ENCODE data around the gene NXPH3. TPM values are rescaled to one million over a fixed set of nuclear protein-coding genes. Genes with fewer than 3 reads are reported as not detected.

NXPH3 gene
- total and polyA plus RNA-seq, 2 donors (not counting 3 experiments of a cell fraction or from before 2014, with no cell fraction given), result 1.7 to 2.0 TPM

- Histone ChIP-seq H2AFZ (ENCODE audit: low read depth, low read length) (peak overlapping the region; percentile 98), H3K4me2 (ENCODE audit: insufficient read depth, low read length) (peak overlapping the region; percentile 70), H3K4me1 (ENCODE audit: control insufficient read depth, extremely low read depth, insufficient read depth, low read length) (peaks cover 13% of the 10 kb centered on the region), H3K9me3 (replicated peaks; ENCODE audit: control insufficient read depth, insufficient read depth, low read length) (no peaks in the 10 kb centered on the region), H3K27ac (ENCODE audit: insufficient read depth, low read depth, low read length) (no peak overlapping the region), H3K9ac (replicated peaks; ENCODE audit: extremely low read depth, insufficient read depth, low read length) (no peak overlapping the region), H3K9me1 (replicated peaks; ENCODE audit: control insufficient read depth, extremely low read depth, insufficient read depth, low read length) (no peaks in the 10 kb centered on the region), H3K4me3 (replicated peaks in 1 of 3; ENCODE audit: insufficient read depth in 1 of 3, low read depth in 1 of 3, low read length in 3 of 3) (peak overlapping the region; percentile 58 to 70 (median 62)), H4K20me1 (replicated peaks; ENCODE audit: control insufficient read depth, extremely low read depth, insufficient read depth, low read length) (no peaks in the 10 kb centered on the region), H3K36me3 (ENCODE audit: control insufficient read depth in 2 of 2, extremely low read depth in 1 of 2, insufficient read depth in 2 of 2, low read length in 2 of 2) (no peaks in the 10 kb centered on the region), H3K27me3 (ENCODE audit: control insufficient read depth in 2 of 2, insufficient read depth in 2 of 2, low read length in 2 of 2) (peaks cover 0 to 7% of the 10 kb centered on the region in 2 experiments), H3K79me2 (ENCODE audit: control insufficient read depth, insufficient read depth, low read length) (no peaks in the 10 kb centered on the region)
- intact Hi-C loops (cut with micrococcal nuclease), result no loop called here
- FAIRE-seq (no peak), DNase-seq (ENCODE audit: low read depth, low spot score) (no peak)
- POLR2A ChIA-PET, result no interaction called here
- dilution Hi-C loops (cut with MboI; ENCODE audit: extremely low pct_ligation_motif_present, low sequenced_read_pairs), result no loop called here
- TF ChIP-seq POLR2AphosphoS5 (IDR thresholded peaks at IDR 0.05; ENCODE audit: insufficient read depth, low read depth, low read length) (no peak), POLR2A (IDR thresholded peaks at IDR 0.05; ENCODE audit: low read depth, low read length) (no peak), CTCF (IDR thresholded peaks at IDR 0.05; ENCODE audit: extremely low read depth in 1 of 2, insufficient read depth in 1 of 2, low read depth in 1 of 2, low read length in 2 of 2) (no peak), MAX (IDR thresholded peaks at IDR 0.05; ENCODE audit: insufficient read depth, insufficient read length) (no peak), JUN (IDR thresholded peaks at IDR 0.05; ENCODE audit: borderline replicate concordance, insufficient read depth, insufficient read length, low read depth) (no peak), MYC (IDR thresholded peaks at IDR 0.05; ENCODE audit: low read depth, low read length) (no peak), FOS (IDR thresholded peaks at IDR 0.05; ENCODE audit: borderline replicate concordance, insufficient read depth, low read length) (no peak), EZH2 (IDR thresholded peaks at IDR 0.05; ENCODE audit: borderline replicate concordance, low read depth, low read length, severe bottlenecking) (no peak), GATA2 (IDR thresholded peaks at IDR 0.05; ENCODE audit: insufficient read depth, insufficient read length, low read depth, low read length) (no peak)
- CTCF ChIA-PET, result interaction anchor here (0.5 to 14.0 kb wide), 10 partner anchors 9 to 420 kb away, joined by 3 to 786 read pairs (median 6); partner anchors contain the start of genes SLC35B1 and SPOP
- BruUV-seq (replicated peaks), result no TSS peak
Observed at GRCh38 chr17:49576917-49577649, 1.4 kb downstream of the NXPH3 start.

All from endothelial cell of umbilical vein (primary cell).